ENCODE measurements around the gene PRKAG2.
"Not testable (repeated sequence)": the region's sequence is repeated elsewhere in the genome, so short reads cannot be mapped to it uniquely, and the experiment has no call there.

Gene PRKAG2

DNA sequence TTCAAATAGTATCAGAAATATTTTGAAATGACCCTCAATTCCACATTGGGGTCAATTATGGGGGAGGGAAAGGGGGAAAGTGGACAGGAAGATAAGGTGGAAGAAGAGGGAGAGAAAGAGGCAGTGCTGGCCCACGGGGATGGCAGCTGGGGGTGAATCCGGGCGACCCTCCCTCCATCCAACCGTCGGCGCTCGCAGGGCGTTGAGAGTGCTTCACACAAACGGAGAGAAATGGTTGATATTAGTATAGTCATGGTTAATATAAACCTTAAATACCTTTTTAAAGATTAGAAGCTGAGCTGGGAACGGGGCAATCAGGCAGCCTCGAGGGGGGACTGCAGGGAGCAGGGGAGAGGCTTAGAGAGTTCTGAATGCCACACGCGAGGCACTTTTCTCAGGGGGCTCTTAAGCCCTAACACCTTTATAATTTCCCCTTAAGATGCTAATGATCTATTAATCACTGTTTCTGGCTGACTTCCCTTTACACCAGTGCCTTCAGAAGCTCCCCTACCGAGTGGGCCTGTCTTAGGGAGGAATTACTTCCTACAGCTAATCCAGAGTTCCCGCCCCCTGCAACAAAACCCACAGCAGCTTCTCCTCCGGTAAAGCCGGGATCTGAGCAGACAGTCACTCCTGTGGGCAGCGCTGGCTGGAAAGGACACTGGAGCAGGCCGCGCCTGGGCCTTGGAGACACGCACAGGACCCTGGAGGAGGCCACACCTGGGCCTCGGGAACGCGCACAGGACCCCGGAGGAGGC, 39.5 kb downstream of the PRKAG2 start:
- in situ Hi-C loops (cut with MboI; ENCODE audit: low sequenced_read_pairs): no loop called here

DNA sequence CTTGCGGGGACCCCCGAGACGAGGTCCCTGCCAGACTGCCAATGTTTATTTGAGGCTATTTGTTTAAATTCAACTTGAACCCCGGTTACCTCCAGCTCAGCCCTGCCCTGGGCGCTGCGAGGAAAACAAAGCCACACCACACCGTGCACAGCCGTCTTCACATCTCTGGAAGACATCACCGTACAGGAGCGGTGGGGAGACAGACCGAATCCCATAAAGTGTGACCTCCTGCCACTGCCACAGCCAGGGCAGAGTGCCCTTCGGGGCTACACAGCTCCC, 40.0 kb downstream of the PRKAG2 start:
- in situ Hi-C loops (cut with MboI; ENCODE audit: low sequenced_read_pairs): no loop called here

DNA sequence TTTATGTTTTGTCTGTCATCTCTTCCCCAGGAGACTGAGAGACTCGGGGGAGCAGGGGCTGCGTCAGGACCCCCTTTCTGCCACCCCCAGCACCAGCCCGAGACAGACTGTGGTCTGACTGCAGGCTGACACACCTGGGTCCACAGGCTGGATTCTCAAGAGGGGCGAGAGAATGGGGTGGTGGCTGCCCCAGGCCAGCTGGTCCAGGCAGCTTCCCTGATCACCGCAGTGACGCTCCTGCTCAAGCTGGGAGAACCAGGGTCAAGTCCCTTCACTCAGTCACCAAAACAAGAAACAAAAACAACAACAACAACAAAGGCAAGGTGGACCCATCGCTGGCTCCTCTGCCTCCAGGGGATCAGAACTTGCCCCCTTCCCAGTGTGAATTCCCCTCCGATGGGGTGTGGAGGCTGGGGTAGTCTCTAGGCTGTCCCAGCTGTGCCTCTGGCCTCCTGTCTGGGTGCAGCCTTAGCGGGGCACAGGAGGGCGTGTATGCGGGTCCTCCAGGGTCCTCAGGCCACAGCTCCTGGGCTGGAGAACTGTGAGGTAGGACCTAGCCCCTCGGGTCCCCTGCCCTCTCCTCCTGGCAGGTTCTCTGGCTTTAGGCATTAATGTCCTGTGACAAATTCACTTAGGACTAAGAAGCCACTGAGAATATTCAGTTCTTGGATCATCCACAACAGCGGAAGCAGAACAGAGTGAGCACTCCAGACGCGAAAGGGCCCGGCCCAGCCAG, 40.6 kb downstream of the PRKAG2 start:
- in situ Hi-C loops (cut with MboI; ENCODE audit: low sequenced_read_pairs): no loop called here

DNA sequence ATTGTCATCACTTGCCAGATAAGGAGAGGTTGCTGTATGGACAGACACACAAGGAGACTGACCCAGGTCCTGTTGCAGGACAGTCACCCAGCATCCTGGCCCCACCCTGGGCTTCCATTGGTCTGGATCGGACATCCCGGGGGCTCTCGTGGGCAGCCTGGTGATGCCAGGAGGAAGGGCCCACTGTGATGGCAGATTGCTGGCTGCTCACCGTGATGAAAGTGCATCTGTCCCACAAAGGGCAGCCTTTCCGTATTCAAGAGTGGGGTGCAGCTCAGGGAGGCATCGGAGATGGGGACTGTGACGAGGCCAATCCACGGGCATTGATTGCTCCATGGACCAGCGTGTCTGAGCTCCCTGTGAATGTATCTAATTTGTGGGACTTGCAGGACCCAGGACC, 41.3 kb downstream of the PRKAG2 start:
- in situ Hi-C loops (cut with MboI; ENCODE audit: low sequenced_read_pairs): no loop called here

DNA sequence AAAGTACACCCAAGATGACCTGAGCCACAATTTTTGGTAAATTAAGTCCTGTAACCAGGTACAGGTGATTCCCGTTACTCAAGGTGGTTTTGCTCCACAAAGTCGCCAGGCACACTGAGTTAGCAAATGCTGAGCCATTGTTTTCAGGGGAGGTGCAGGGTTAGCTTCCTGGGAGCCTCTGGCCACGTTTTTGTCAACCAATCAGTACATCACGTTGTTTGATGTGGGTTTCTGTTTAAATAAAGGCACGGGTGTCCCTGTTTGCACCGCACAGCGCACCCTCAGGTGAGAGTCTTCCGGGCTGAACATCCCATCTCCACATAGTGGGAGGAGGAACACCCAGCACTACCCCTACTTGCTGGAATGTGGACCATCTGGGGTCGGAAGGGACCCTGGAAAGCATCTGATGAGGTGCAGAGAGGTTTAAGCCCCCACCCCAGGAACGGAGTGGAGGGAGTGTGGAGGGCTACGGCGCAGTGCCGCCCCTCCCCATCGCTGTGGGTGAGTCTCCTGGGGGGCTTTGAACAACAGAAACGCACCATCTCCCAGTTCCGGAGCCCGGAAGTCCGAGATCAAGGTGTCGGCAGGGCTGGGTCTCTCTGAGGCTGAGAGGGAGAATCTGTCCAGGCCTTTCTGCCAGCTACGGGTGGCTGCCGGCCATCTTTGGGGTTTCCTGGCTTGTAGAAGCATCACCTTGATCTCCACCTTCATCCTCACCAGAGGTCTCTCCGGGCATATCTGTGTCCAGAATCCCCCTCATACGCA, 42.5 kb downstream of the PRKAG2 start:
- in situ Hi-C loops (cut with MboI; ENCODE audit: low sequenced_read_pairs): no loop called here

DNA sequence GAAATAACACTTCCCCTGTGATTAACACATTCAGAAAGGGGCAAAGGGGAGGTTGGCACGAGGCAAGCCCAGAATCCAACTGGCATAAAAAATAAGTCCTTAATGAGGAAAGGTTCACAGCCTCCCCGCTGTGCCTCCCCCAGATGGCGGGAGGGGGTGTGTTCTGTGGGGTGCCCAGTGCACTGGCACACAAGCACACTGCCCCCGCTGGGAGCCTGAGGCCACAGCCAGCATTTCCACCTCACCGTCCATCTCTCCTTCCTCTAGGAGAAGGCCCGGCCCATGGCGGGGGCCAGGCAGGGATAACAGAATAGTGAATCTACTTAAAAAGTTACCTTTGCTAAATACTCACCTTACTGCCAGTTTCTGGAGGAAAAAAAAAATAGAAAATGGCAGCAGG, 43.2 kb downstream of the PRKAG2 start:
- in situ Hi-C loops (cut with MboI; ENCODE audit: low sequenced_read_pairs): no loop called here

DNA sequence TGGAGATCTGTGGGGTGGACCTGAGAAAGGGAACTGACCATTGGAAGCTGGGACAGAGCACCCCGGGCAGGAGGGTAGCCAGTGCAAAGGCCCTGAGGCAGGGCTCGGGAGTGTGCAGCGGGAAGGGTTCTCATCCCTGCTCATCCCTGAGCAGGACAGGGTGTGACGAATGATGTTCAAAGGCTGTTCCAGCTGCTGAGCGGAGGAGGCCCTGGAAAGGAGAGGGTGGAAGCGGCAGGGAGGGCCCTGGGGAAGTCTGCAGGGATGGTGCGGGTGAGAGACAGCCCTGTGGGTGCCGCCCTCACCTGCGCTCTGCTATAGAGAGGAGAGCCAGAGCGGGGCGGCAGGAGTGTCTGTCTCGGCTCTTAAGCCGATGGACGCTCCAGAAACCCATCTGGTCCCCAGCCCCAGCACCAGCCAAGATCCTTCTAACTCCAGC, 43.7 kb downstream of the PRKAG2 start:
- in situ Hi-C loops (cut with MboI; ENCODE audit: low sequenced_read_pairs): no loop called here

DNA sequence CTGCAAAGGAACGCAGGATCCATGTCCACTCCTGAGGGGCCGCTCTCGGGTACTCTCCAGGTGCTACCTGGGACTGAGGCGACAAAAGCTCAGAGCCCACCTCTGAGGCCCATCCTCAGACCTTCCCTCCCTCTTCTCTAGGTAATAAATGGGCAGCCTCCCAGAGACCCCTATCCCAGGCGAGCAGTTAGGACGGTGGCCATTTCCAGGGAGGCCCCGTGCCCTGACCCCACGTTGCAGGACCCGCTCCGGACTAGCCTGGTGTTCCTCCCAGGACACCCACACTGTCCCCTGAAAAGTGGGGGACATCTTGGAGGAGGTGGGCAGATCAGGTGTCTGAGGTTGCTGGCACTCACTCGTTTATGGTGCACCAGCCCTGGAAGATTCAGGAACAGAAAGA, 44.3 kb downstream of the PRKAG2 start:
- in situ Hi-C loops (cut with MboI; ENCODE audit: low sequenced_read_pairs): no loop called here

DNA sequence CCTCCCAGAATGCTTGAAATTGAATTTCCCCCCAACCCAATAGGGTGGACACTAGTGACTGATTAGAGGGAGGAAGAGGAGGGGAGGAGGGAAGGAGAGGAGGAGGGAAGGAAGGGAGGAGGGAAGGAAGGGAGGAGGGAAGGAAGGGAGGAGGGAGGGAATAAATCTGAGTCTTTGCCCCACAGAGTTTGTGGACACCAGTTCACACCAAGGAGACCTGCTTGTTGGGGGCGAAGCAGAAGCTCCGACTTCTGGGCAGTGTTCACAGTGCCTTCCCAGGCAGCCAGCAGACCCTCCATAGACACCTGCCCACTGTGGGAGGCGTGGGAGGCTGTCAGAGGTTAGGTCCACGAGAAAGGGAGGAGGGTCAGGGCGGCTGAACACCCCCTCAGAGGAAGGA, 44.8 kb downstream of the PRKAG2 start:
- in situ Hi-C loops (cut with MboI; ENCODE audit: low sequenced_read_pairs): no loop called here

DNA sequence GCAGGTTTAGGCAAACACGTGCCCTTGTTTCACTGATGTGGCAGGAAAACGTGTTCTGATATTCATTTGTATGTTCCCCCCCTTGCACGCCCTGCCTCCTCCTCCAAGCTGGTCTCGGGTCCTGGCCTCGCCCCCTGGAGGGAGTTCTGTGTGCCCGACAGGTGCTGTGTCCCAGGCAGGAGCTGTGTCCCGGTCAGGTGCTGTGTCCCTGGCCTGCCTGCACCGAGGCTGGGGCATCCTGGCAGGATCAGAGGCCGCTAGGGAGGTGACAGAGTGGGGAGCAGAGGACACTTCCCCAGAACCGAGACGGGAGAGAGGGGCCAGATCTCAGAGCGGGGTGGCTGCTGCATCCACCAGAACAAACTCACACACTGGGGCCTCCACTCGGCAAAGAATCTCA, 45.3 kb downstream of the PRKAG2 start:
- in situ Hi-C loops (cut with MboI; ENCODE audit: low sequenced_read_pairs): no loop called here

DNA sequence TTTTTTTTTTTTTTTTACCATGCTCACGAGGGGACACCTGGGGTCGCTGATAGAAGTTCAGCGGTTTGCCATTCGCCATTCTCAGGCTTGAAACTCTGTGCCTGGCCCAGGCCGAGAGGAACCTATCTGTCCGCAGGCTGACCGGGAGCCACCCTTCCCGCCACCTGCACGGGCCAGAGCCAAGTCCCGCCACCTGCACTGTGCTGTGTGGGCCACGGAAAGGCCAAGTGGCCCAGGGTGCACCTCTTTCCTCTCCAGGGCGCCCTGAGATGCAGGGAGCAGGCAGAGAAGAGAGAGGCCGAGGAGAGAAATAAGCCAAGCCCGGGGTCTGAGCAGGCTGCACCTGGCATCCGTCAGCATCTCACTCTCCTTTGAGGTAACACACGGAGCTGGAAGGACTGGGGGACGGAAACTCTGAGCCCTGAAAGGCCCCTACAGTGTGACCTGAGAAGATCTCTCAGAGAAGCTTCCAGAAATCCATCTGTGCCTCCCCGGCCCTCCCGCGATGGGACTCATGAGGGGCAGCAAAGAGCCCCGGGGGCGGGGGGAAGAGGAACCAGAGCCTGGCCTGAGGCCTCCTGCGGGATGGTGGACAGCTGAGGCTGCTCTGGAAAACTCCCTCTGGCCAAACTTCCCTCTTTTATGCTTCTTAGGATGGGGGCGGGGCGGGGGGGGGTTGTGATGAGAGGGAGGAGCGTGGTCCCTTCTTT, 46.6 kb downstream of the PRKAG2 start:
- in situ Hi-C loops (cut with MboI; ENCODE audit: low sequenced_read_pairs): no loop called here

DNA sequence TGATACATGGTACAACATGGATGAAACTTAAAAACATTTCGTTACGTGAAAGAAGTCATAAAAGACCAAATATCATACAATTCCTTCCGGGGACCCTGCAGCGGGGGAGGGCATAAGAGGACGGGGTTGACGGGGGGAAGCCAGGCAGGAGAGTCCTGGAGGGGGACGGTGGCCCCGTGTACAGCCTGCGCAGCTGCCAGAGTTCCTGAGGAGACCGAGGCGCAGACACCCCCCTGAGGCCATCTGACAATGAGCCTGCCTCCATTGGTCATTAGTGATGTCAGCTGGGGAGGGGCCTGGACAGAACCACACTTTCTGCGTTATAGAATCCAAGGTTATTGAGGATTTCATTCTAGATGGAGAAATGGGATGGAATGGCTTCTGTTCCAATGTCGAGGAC, 47.2 kb downstream of the PRKAG2 start:
- in situ Hi-C loops (cut with MboI; ENCODE audit: low sequenced_read_pairs): no loop called here

DNA sequence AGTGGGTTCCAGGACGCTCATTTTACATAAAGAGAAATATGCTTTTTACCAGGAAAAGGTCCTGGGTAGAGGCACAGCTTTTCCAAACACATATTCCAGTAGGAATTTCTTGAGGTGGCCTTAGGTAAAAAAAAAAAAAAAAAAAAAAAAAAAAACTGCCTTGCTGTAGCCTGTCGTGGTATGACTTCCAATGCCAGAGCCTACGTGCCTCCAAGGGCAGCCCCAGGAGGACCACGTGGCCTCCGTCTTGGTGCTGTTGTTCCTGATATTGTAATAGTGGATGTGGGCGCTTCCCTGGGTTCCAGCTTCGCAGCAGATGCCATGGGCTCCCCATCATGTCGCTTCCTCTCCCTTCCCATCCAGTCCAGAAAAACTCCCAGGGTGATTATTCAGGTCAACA, 49.3 kb downstream of the PRKAG2 start:
- in situ Hi-C loops (cut with MboI; ENCODE audit: low sequenced_read_pairs): no loop called here

DNA sequence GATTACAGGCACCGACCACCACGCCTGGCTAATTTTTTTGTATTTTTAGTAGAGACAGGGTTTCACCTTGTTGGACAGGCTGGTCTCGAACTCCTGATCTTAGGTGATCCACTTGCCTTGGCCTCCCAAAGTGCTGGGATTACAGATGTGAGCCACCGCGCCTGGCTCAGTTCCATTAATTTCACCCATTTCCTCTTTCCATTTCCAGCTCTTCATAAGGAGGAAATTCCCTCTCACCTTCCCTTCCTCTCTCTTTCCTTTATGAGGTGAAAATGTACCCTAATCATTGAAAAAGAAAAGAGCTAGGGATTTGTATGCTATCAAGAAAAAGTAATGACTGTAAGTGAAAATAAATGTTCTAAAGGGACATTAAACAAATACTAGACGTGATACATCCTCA, 50.6 kb downstream of the PRKAG2 start:
- in situ Hi-C loops (cut with MboI; ENCODE audit: low sequenced_read_pairs): not testable (repeated sequence)

DNA sequence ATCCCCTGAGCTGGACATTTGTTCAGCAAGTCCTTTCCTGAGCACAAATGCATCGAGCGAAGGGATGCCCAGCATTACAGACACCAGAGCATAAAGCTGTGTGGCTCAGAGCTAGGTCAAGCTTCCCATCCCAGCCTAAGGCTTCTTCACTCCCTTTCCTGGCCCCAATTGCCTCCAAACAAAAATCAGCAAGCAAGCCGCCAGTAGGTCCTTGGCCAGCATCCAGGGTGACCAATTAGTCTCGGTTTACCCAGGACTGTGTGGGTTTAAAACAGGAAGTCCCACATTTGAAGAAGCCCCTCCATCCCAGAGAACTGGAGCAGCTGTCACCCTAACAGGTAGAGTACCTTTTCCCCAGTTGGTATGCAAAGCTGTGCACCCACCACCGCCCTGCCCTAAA, 51.2 kb downstream of the PRKAG2 start:
- in situ Hi-C loops (cut with MboI; ENCODE audit: low sequenced_read_pairs): no loop called here

DNA sequence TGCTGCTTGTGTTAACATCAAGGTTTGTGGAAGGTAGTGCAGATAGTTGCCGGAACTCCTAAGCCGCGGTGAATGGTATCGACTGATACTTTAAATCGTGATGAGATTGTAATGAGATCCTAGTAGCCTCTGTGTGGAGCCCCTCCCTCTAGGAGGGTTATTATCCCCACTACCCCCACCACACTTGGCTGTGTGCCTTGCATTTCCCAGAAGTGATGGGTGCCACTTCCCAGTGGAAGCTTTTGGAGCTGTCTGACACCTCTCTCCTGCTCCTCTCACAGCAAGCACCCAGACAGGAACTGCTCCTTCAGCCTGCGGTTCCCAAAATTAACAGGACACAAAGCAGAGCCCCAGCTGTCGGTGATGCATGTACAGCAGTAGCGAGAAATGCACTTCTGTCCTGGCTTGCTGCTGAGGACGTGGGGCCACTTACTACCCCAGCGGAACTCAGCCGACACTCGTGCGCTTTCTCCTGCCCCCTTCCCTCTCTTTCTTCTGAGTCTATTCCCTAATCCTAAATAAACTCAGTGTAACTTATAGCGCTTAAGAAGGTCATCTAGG, 52.5 kb downstream of the PRKAG2 start:
- in situ Hi-C loops (cut with MboI; ENCODE audit: low sequenced_read_pairs): no loop called here

DNA sequence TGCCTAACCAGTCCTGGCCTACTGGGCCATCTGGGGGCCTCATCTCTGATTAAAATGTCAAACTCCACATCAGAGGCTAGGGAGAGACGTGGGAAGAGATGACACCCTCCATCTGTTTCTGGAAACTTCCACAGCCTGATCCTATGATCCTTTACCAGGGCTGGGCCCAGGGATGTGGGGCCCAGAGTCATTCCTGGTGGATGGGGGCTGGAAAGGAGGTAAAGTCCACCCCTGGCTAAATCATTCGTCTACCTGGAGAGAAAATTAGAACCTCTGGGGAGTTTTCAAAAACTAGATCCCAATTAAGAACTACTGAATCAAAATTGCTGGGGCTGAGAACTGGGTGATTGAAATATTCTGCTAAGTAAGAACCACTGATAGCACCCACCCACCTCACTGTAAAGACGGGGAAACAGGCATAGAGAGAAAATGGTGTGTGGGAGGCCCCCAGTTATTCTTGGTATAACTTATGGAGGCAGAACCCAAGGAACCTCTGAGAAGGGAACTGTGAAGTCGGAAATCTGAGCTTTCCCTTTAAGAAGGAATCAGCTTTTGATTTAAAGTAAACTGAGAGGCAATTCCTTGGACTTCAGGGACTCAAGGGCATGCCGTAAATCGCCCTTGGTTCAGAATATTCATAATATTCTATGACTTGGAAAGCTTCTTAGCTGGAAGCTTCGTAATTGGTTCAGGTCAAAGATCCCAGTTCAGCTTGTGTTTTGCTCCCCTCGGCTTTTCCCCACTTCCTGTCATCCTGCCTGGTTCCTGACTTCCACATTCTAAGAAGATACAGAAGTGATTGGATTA, 53.1 kb downstream of the PRKAG2 start:
- in situ Hi-C loops (cut with MboI; ENCODE audit: low sequenced_read_pairs): no loop called here

DNA sequence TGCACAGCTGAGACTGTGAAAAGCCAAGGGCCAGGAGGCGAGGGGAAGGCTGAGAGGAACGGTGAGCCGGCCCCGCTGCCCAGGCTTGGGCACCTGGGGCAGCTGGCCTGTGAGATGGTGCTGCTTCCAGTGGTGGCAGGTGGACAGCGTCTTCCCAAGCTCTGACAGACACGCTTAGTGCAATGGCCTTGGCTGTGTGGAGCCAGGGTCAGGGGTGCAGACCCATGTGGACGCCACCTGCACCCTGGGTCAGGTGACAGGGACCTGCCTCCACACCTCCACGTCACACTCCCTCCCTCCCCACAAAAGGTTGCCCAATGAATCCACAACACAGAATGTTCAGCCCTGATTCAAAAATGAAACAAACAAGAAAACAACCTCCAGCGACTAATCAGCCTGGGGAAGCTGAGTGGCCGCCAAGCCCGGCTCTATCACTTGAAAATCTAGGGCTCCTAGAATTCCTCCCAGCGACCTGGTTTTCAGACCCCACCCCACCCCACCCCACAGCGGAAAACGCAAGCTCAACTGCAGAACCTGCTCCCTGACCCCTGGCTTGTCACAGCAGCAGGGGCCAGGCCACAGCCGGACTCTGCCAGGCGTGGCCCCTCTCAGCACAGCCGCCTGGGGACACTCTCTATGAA, 54.3 kb downstream of the PRKAG2 start:
- in situ Hi-C loops (cut with MboI; ENCODE audit: low sequenced_read_pairs): no loop called here

DNA sequence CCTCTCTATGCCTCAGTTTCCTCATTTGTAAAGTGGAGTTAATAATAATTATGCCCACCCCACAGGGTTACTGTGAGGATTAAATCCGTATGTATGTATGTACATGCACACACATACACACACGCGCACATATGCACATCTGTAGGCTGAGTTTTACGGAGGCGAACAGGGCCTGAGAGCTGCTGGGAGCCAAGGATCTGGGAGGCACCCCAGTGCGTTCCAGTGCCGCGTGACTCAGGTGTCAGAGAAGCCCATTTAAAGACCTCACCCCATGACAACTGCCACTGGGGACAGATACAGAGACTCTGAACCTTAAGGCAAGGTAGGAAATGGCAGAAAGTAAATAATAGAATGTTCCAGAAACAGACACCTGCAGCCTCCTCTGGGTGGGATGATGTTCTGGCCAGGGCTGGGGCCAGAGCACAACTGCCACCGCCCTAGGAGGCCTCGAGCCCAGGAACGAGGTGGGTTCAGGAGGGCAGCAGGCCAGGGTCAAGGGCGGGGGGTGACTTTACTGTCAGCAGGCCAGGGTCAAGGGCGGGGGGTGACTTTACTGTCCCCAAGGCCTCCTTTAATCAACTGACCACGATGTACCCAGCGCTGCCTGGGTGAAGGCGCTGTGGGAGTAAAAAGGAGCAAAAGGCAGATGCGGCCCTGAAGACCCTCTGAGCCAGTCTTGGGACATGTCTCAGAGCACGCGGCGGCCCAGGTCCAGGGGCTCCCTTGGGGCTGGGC, 54.9 kb downstream of the PRKAG2 start:
- in situ Hi-C loops (cut with MboI; ENCODE audit: low sequenced_read_pairs): no loop called here

Measured in HL-60/S4 (cell line).